IMR-90 (cell line): ENCODE measurements around the gene CLDN22. TPM values are rescaled to one million over a fixed set of nuclear protein-coding genes. Genes with fewer than 3 reads are reported as not detected.

Experiments
- ATAC-seq: fragments of 200-7000 bp; cut with Tn5 transposase; 2 replicates; pipeline ENCODE4 v1.9.1; 2020; ENCODE audit warnings: low read depth, mild to moderate bottlenecking, moderate library complexity
- BruUV-seq: library from RNA; stranded (reverse); fragments of 400-500 nt; replicated peaks from 2 replicates; lab custom pipeline; 2021; lab: Mats Ljungman, UMichigan
- CTCF ChIA-PET: fragments of 300-600 bp; formaldehyde crosslinking; extraction: SDS; loops from one replicate; lab custom pipeline; 2021; ENCODE audit warnings: antibody characterized with exemption; lab: Yijun Ruan, JAX
- POLR2A ChIA-PET: fragments of 300-600 bp; sonication (Branson Sonifier 250); formaldehyde crosslinking; loops from one replicate; lab custom pipeline; 2022; ENCODE audit warnings: antibody characterized with exemption; ENCODE audit not compliant: unreplicated experiment; lab: Charles Lee
- DNase-seq: peaks from one replicate; pipeline ENCODE4 v3.0.0; 2013
- H2AFZ ChIP-seq: replicated peaks from 2 replicates; pipeline ENCODE3; 2013; ENCODE audit warnings: low read length, mild to moderate bottlenecking; ENCODE audit not compliant: poor library complexity
- H2AK5ac ChIP-seq: 2 replicates; pipeline ENCODE4 v1.6.1; 2013; ENCODE audit warnings: low read depth, low read length, inconsistent platforms
- H2AK9ac ChIP-seq: replicated peaks from 2 replicates; pipeline ENCODE3; 2013; ENCODE audit warnings: mild to moderate bottlenecking, low read depth, low read length, moderate library complexity; ENCODE audit not compliant: poor library complexity
- H2BK120ac ChIP-seq: 2 replicates; pipeline ENCODE4 v1.6.1; 2013; ENCODE audit warnings: low read depth, low read length, inconsistent platforms
- H2BK15ac ChIP-seq: 3 replicates; pipeline ENCODE4 v1.6.1; 2013; ENCODE audit warnings: low read depth, low read length, inconsistent platforms
- H2BK20ac ChIP-seq: 2 replicates; pipeline ENCODE4 v1.6.1; 2013; ENCODE audit warnings: low read depth, mild to moderate bottlenecking, inconsistent platforms, low read length, moderate library complexity
- H2BK5ac ChIP-seq: 2 replicates; pipeline ENCODE4 v1.6.1; 2013; ENCODE audit warnings: mild to moderate bottlenecking, low read depth, low read length, inconsistent platforms; ENCODE audit not compliant: poor library complexity, severe bottlenecking
- H3K14ac ChIP-seq: replicated peaks from 2 replicates; pipeline ENCODE4 v1.6.1; 2013; ENCODE audit warnings: low read depth, low read length, inconsistent platforms
- H3K18ac ChIP-seq: 2 replicates; pipeline ENCODE4 v1.6.1; 2013; ENCODE audit warnings: low read depth, low read length, control low read depth
- H3K23ac ChIP-seq: 2 replicates; pipeline ENCODE4 v1.6.1; 2013; ENCODE audit warnings: low read depth, low read length, inconsistent platforms
- H3K27ac ChIP-seq: 2 replicates; pipeline ENCODE4 v1.5.1; 2013; ENCODE audit warnings: mild to moderate bottlenecking, control low read depth, low read length; ENCODE audit not compliant: insufficient read depth
- H3K27me3 ChIP-seq: 2 replicates; pipeline ENCODE4 v1.6.1; 2013; ENCODE audit warnings: low read length; ENCODE audit not compliant: control insufficient read depth, insufficient read depth
- H3K36me3 ChIP-seq: 2 replicates; pipeline ENCODE4 v1.6.1; 2013; ENCODE audit warnings: low read length, mixed read lengths; ENCODE audit not compliant: control insufficient read depth, insufficient read depth
- H3K4ac ChIP-seq: 2 replicates; pipeline ENCODE4 v1.6.1; 2013; ENCODE audit warnings: low read depth, low read length, inconsistent platforms
- H3K4me1 ChIP-seq: 2 replicates; pipeline ENCODE4 v1.6.1; 2013; ENCODE audit warnings: low read length, mixed read lengths; ENCODE audit not compliant: control insufficient read depth, insufficient read depth
- H3K4me2 ChIP-seq: 2 replicates; pipeline ENCODE4 v1.6.1; 2013; ENCODE audit warnings: low read depth, mild to moderate bottlenecking, control low read depth, low read length, moderate library complexity
- H3K4me3 ChIP-seq: 2 replicates; pipeline ENCODE4 v1.5.1; 2013; ENCODE audit warnings: low read depth, mild to moderate bottlenecking, control low read depth, low read length, moderate library complexity; ENCODE audit not compliant: insufficient read depth
- H3K56ac ChIP-seq: 2 replicates; pipeline ENCODE4 v1.6.1; 2013; ENCODE audit warnings: low read length, inconsistent platforms; ENCODE audit not compliant: insufficient read depth; ENCODE audit errors: extremely low read depth
- H3K79me1 ChIP-seq, 2 experiments: 2 replicates each; pipeline ENCODE4 v1.6.1; 2013; ENCODE audit warnings: low read length in 2 of 2, inconsistent platforms in 1 of 2, low read depth in 1 of 2
- H3K9ac ChIP-seq: 2 replicates; pipeline ENCODE4 v1.6.1; 2013; ENCODE audit warnings: low read depth, low read length, control low read depth
- H3K9me1 ChIP-seq: 2 replicates; pipeline ENCODE4 v1.6.1; 2013; ENCODE audit warnings: low read length, inconsistent platforms; ENCODE audit not compliant: insufficient read depth
- H3K9me3 ChIP-seq: 2 replicates; pipeline ENCODE4 v1.6.1; 2013; ENCODE audit warnings: low read length; ENCODE audit not compliant: control insufficient read depth, insufficient read depth
- H4K20me1 ChIP-seq: 2 replicates; pipeline ENCODE4 v1.6.1; 2013; ENCODE audit warnings: low read length, inconsistent platforms; ENCODE audit not compliant: insufficient read depth
- H4K5ac ChIP-seq: 2 replicates; pipeline ENCODE4 v1.6.1; 2013; ENCODE audit warnings: mild to moderate bottlenecking, low read depth, low read length, control low read depth
- H4K8ac ChIP-seq, 2 experiments: 2 replicates each; pipeline ENCODE4 v1.6.1; 2013; ENCODE audit warnings: low read depth in 2 of 2, low read length in 2 of 2, control low read depth in 1 of 2, inconsistent platforms in 1 of 2
- H4K91ac ChIP-seq: 2 replicates; pipeline ENCODE4 v1.6.1; 2013; ENCODE audit warnings: low read depth, low read length, inconsistent platforms; ENCODE audit not compliant: insufficient read depth
- BHLHE40 ChIP-seq: fragments of 150-350 bp; IDR thresholded peaks from 2 replicates; pipeline ENCODE4 v1.6.1; 2016; ENCODE audit warnings: mild to moderate bottlenecking, low read depth, low read length
- CEBPB ChIP-seq: IDR thresholded peaks from 2 replicates; pipeline ENCODE4 v1.6.1; 2012; ENCODE audit warnings: low read depth, low read length, improper control_type of control experiment
- CHD1 ChIP-seq: IDR thresholded peaks from 2 replicates; pipeline ENCODE4 v1.6.1; 2012; ENCODE audit warnings: low read depth, low read length, improper control_type of control experiment
- CTCF ChIP-seq: conservative IDR thresholded peaks from 2 replicates; pipeline ENCODE4 v1.5.1; 2012; ENCODE audit warnings: mild to moderate bottlenecking, low read depth, low read length, improper control_type of control experiment
- FOS ChIP-seq: fragments of 150-350 bp; IDR thresholded peaks from 2 replicates; pipeline ENCODE4 v1.6.1; 2016; ENCODE audit warnings: low read depth, low read length
- MAFK ChIP-seq: IDR thresholded peaks from 2 replicates; pipeline ENCODE4 v1.6.1; 2012; ENCODE audit warnings: low read depth, low read length, improper control_type of control experiment
- MAZ ChIP-seq: IDR thresholded peaks from 2 replicates; pipeline ENCODE4 v1.6.1; 2012; ENCODE audit warnings: low read depth, mild to moderate bottlenecking, low read length, improper control_type of control experiment, moderate library complexity, borderline replicate concordance
- MXI1 ChIP-seq: IDR thresholded peaks from 2 replicates; pipeline ENCODE4 v1.6.1; 2012; ENCODE audit warnings: low read depth, mild to moderate bottlenecking, low read length, moderate library complexity, borderline replicate concordance
- NFE2L2 ChIP-seq: fragments of 150-350 bp; IDR thresholded peaks from 2 replicates; pipeline ENCODE4 v1.6.1; 2016; ENCODE audit warnings: low read depth, mild to moderate bottlenecking, low read length
- POLR2A ChIP-seq: IDR thresholded peaks from 2 replicates; pipeline ENCODE4 v1.6.1; 2012; ENCODE audit warnings: mild to moderate bottlenecking, low read depth, low read length
- RAD21 ChIP-seq: IDR thresholded peaks from 2 replicates; pipeline ENCODE4 v1.6.1; 2012; ENCODE audit warnings: low read length, improper control_type of control experiment
- RCOR1 ChIP-seq: IDR thresholded peaks from 2 replicates; pipeline ENCODE4 v1.6.1; 2012; ENCODE audit warnings: mild to moderate bottlenecking, low read length, improper control_type of control experiment; ENCODE audit not compliant: insufficient replicate concordance
- RFX5 ChIP-seq: IDR thresholded peaks from 2 replicates; pipeline ENCODE4 v1.8.0; 2012; ENCODE audit warnings: low read depth, mild to moderate bottlenecking, low read length, moderate library complexity
- SMC3 ChIP-seq: fragments of 150-350 bp; IDR thresholded peaks from 2 replicates; pipeline ENCODE4 v1.6.1; 2016; ENCODE audit warnings: low read depth, mild to moderate bottlenecking, antibody characterized with exemption, low read length, moderate library complexity
- WGBS, 2 experiments: methylation state at CpG; one replicate each; pipeline versions ENCODE4 v1.1.5 to v1.1.7; 2013; ENCODE audit warnings: missing lambda C conversion rate in 2 of 2; ENCODE audit not compliant: insufficient read length in 1 of 2; ENCODE audit errors: extremely low coverage in 2 of 2; 5-methylcytosine and 5-hydroxymethylcytosine counted together
- dilution Hi-C: fragments of 300-500 bp; cut with HindIII; formaldehyde crosslinking; loops from one replicate; pipeline ENCODE4 v1.14.3; 2018; ENCODE audit warnings: low sequenced_read_pairs; ENCODE audit not compliant: unreplicated experiment
- in situ Hi-C: fragments of 300-500 bp; cut with MboI; formaldehyde crosslinking; loops from 3 replicates; pipeline ENCODE4 v1.14.3; 2019; ENCODE audit warnings: low sequenced_read_pairs, inconsistent platforms, mixed read lengths
- intact Hi-C: fragments of 100-400 bp; cut with micrococcal nuclease; formaldehyde crosslinking; loops from 2 replicates; pipeline ENCODE4 v1.10.0; 2022
- polyA plus RNA-seq, 3 experiments: library from polyadenylated mRNA; depleted of rRNA; stranded (reverse); fragments of >200 nt; gene quantifications; 2 replicates each; pipeline ENCODE4 v1.2.3, GENCODE V29; 2012; ENCODE audit warnings: low replicate concordance in 1 of 3
- total RNA-seq: library from RNA; depleted of rRNA; stranded (reverse); fragments of >200 nt; gene quantifications from 2 replicates; pipeline ENCODE4 v1.2.3, GENCODE V29; 2012
- TF ChIP-seq, protein P1 (sequence below): fragments of 150-350 bp; IDR thresholded peaks from 2 replicates; pipeline ENCODE4 v1.6.1; 2017; ENCODE audit warnings: mild to moderate bottlenecking, antibody characterized with exemption, low read length, low read depth
- TF ChIP-seq, protein P2 (sequence below): fragments of 150-350 bp; IDR thresholded peaks from 2 replicates; pipeline ENCODE4 v1.6.1; 2016; ENCODE audit warnings: low read depth, mild to moderate bottlenecking, low read length, moderate library complexity, borderline replicate concordance

The CLDN22 gene
- total and polyA plus RNA-seq, 2 of the 4 experiments (the other 2 are of a cell fraction), result not detected

GRCh38 chr4:183297675-183298074 is 22.4 kb downstream of the CLDN22 start:
- DNase-seq, result no peak
- no peak overlapping the region for H3K4me2 ChIP-seq
- CTCF ChIA-PET, result no interaction called here
- ATAC-seq, result no peak
- peaks cover 8% of the 10 kb centered on the region for H3K9me1 ChIP-seq
- H3K18ac ChIP-seq, result no peak overlapping the region
- H3K4ac ChIP-seq, result no peak overlapping the region
- no peak overlapping the region for H4K5ac ChIP-seq
- no peak overlapping the region for H2BK120ac ChIP-seq
- WGBS, 2 experiments, result no CpG with 5 or more reads among the region's 3 CpGs
- peaks cover 0 to 3% of the 10 kb centered on the region in 2 experiments; a peak in 1 of 4 replicates for H3K79me1 ChIP-seq
- H3K14ac ChIP-seq, result no peak overlapping the region
- peaks cover 4% of the 10 kb centered on the region; the same call in 1 of the 2 replicates for H3K4me1 ChIP-seq
- H3K23ac ChIP-seq, result no peak overlapping the region
- POLR2A ChIA-PET, result no interaction called here
- H3K9ac ChIP-seq, result no peak overlapping the region
- H2AFZ ChIP-seq, result no peak overlapping the region
- H4K91ac ChIP-seq, result no peak overlapping the region
- no peak for TF ChIP-seq BHLHE40
- TF ChIP-seq MAZ, result no peak
- TF ChIP-seq CTCF, result no peak
- TF ChIP-seq MXI1, result no peak
- no peak for TF ChIP-seq RCOR1
- TF ChIP-seq, protein P1, sequence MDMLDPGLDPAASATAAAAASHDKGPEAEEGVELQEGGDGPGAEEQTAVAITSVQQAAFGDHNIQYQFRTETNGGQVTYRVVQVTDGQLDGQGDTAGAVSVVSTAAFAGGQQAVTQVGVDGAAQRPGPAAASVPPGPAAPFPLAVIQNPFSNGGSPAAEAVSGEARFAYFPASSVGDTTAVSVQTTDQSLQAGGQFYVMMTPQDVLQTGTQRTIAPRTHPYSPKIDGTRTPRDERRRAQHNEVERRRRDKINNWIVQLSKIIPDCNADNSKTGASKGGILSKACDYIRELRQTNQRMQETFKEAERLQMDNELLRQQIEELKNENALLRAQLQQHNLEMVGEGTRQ, result no peak
- no peak for TF ChIP-seq SMC3
- TF ChIP-seq, protein P2, sequence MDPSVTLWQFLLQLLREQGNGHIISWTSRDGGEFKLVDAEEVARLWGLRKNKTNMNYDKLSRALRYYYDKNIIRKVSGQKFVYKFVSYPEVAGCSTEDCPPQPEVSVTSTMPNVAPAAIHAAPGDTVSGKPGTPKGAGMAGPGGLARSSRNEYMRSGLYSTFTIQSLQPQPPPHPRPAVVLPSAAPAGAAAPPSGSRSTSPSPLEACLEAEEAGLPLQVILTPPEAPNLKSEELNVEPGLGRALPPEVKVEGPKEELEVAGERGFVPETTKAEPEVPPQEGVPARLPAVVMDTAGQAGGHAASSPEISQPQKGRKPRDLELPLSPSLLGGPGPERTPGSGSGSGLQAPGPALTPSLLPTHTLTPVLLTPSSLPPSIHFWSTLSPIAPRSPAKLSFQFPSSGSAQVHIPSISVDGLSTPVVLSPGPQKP, result no peak
- TF ChIP-seq RFX5, result no peak
- no peak for TF ChIP-seq MAFK
- TF ChIP-seq CHD1, result no peak
- no peak for TF ChIP-seq POLR2A
- TF ChIP-seq NFE2L2, result no peak
- TF ChIP-seq FOS, result no peak
- no peak for TF ChIP-seq RAD21
- TF ChIP-seq CEBPB, result no peak
- no peaks in the 10 kb centered on the region for H3K27me3 ChIP-seq
- intact Hi-C loops, result no loop called here
- no peak overlapping the region for H2AK5ac ChIP-seq
- no peaks in the 10 kb centered on the region for H3K9me3 ChIP-seq
- no peak overlapping the region for H2BK20ac ChIP-seq
- no TSS peak for BruUV-seq
- no peak overlapping the region for H2BK5ac ChIP-seq
- H2BK15ac ChIP-seq, result no peak overlapping the region
- H3K27ac ChIP-seq, result no peak overlapping the region
- peaks cover 32% of the 10 kb centered on the region for H3K36me3 ChIP-seq
- H3K56ac ChIP-seq, result no peak overlapping the region
- in situ Hi-C loops, result no loop called here
- dilution Hi-C loops, result no loop called here
- no peak overlapping the region for H4K8ac ChIP-seq
- no peak overlapping the region for H3K4me3 ChIP-seq
- no peaks in the 10 kb centered on the region for H4K20me1 ChIP-seq
- H2AK9ac ChIP-seq, result no peak overlapping the region
